CD4-positive, alpha-beta T cell (primary cell): ENCODE results near the gene STIP1. TPM values are rescaled to one million over a fixed set of nuclear protein-coding genes. Genes with fewer than 3 reads are reported as not detected.

Experiments
- ATAC-seq: fragments of 200-7000 bp; cut with Tn5 transposase; one replicate; pipeline ENCODE4 v1.10.0; 2022; ENCODE audit warnings: mild to moderate bottlenecking; ENCODE audit not compliant: poor library complexity
- CTCF ChIA-PET: fragments of 350-600 bp; sonication (Branson Sonifier 250); formaldehyde crosslinking; loops from one replicate; lab custom pipeline; 2021; ENCODE audit warnings: antibody characterized with exemption, inconsistent platforms; lab: Charles Lee
- POLR2A ChIA-PET: fragments of 350-600 bp; sonication (Branson Sonifier 250); formaldehyde crosslinking; loops from one replicate; lab custom pipeline; 2021; ENCODE audit warnings: antibody characterized with exemption, inconsistent platforms; lab: Charles Lee
- DNase-seq, 14 experiments: peaks; one replicate each; pipeline ENCODE4 v3.0.0-alpha.2; 2013 to 2020; ENCODE audit warnings: mixed read lengths in 2 of 14
- H3K27ac ChIP-seq, 2 donors: one replicate each; pipeline versions ENCODE4 v1.5.1 to v1.7.0; 2013; ENCODE audit warnings: low read length in 2 of 2, low read depth in 1 of 2, mild to moderate bottlenecking in 1 of 2
- H3K27me3 ChIP-seq, 2 experiments: 1 replicate in 1 of 2; 2 replicates in 1 of 2; pipeline versions ENCODE4 v1.6.1 to v1.7.0; 2013; ENCODE audit warnings: low read length in 2 of 2, control low read depth in 1 of 2, mild to moderate bottlenecking in 1 of 2, moderate library complexity in 1 of 2; ENCODE audit not compliant: insufficient read depth in 2 of 2, control insufficient read depth in 1 of 2
- H3K36me3 ChIP-seq: one replicate; pipeline ENCODE4 v1.6.1; 2013; ENCODE audit warnings: low read length, control low read depth; ENCODE audit not compliant: insufficient read depth
- H3K4me1 ChIP-seq: one replicate; pipeline ENCODE4 v1.6.1; 2013; ENCODE audit warnings: low read length, control low read depth; ENCODE audit not compliant: insufficient read depth
- H3K4me3 ChIP-seq: one replicate; pipeline ENCODE4 v1.5.1; 2013; ENCODE audit warnings: mild to moderate bottlenecking, low read length, moderate library complexity
- H3K9me3 ChIP-seq, 2 experiments: 1 replicate in 1 of 2; 2 replicates in 1 of 2; pipeline versions ENCODE4 v1.6.1 to v1.7.0; 2013; ENCODE audit warnings: low read length in 2 of 2, mild to moderate bottlenecking in 2 of 2, control low read depth in 1 of 2, moderate library complexity in 1 of 2; ENCODE audit not compliant: control insufficient read depth in 1 of 2, insufficient read depth in 1 of 2
- H3K27ac Mint-ChIP-seq: one replicate; pipeline ENCODE4 v1.8.0; 2020; ENCODE audit warnings: mixed read lengths
- H3K27me3 Mint-ChIP-seq: one replicate; pipeline ENCODE4 v1.8.0; 2021; ENCODE audit warnings: mixed read lengths
- H3K36me3 Mint-ChIP-seq: one replicate; pipeline ENCODE4 v1.8.0; 2021; ENCODE audit warnings: low read depth, mixed read lengths
- H3K4me1 Mint-ChIP-seq: one replicate; pipeline ENCODE4 v1.8.0; 2021; ENCODE audit warnings: low read depth, mixed read lengths
- H3K4me3 Mint-ChIP-seq: one replicate; pipeline ENCODE4 v1.8.0; 2020; ENCODE audit warnings: mild to moderate bottlenecking, mixed read lengths
- H3K9me3 Mint-ChIP-seq: one replicate; pipeline ENCODE4 v1.8.0; 2020; ENCODE audit warnings: mixed read lengths
- CTCF ChIP-seq: fragments of 200-600 bp; IDR thresholded peaks from one replicate; pipeline ENCODE4 v1.8.0; 2022; ENCODE audit warnings: antibody characterized with exemption, mild to moderate bottlenecking
- intact Hi-C, 2 experiments: fragments of 100-400 bp; cut with DNase I in 1 of 2; cut with micrococcal nuclease in 1 of 2; formaldehyde crosslinking; loops; one replicate each; pipeline versions ENCODE4 v1.15.1 to v1.9.0; 2023 to 2025; cut with DNase I, micrococcal nuclease
- total RNA-seq, 174 experiments: library from RNA in 2 of 174; stranded (reverse) in 2 of 174; gene quantifications; one replicate each; pipeline ENCODE4 v1.2.3 and lab custom pipeline; 2021 to 2026

Gene STIP1
- total RNA-seq, 2 experiments from 2014 or later = 29.0 to 37.5 TPM

- no peaks in the 10 kb centered on the region for H3K27me3 Mint-ChIP-seq
- H3K9me3 ChIP-seq = no peaks in the 10 kb centered on the region
- H3K4me1 Mint-ChIP-seq = peaks cover 49% of the 10 kb centered on the region
- ChIA-PET CTCF (interaction anchor here (0.6 to 5.4 kb wide), 31 partner anchors 9 to 204 kb away, joined by 3 to 123 read pairs (median 5); partner anchors contain the start of genes BAD, CATSPERZ, ESRRA and FKBP2), POLR2A (interaction anchor here (0.7 to 7.1 kb wide), 17 partner anchors 10 to 113 kb away, joined by 3 to 116 read pairs (median 12); partner anchors contain the start of genes BAD, CATSPERZ, DNAJC4 and ESRRA)
- H3K4me3 ChIP-seq = no peak overlapping the region
- H3K27ac Mint-ChIP-seq = peak overlapping the region; percentile 78
- H3K27me3 ChIP-seq = no peaks in the 10 kb centered on the region
- H3K36me3 Mint-ChIP-seq = peaks cover 84% of the 10 kb centered on the region
- peak; percentile 69 for TF ChIP-seq CTCF
- peaks cover 50% of the 10 kb centered on the region for H3K4me1 ChIP-seq
- ATAC-seq (peak; percentile 63), DNase-seq (peak; percentile 77 to 95 (median 84))
- H3K27ac ChIP-seq = no peak overlapping the region
- H3K4me3 Mint-ChIP-seq = peak overlapping the region; percentile 93
- intact Hi-C loops = loop anchor here (1.0 to 5.0 kb wide), 6 partner anchors 18 to 448 kb away; partner anchors contain the start of genes STIP1 (in 2 of the 2) and PLCB3 (in 1 of the 2)
- H3K9me3 Mint-ChIP-seq = no peaks in the 10 kb centered on the region
- H3K36me3 ChIP-seq = peaks cover 58% of the 10 kb centered on the region
Measured at GRCh38 chr11:64204464-64204989, 18.6 kb downstream of the STIP1 start.

- Mint-ChIP-seq H3K27me3 (no peaks in the 10 kb centered on the region), H3K27ac (peak within 1 kb of the TSS; percentile 93), H3K4me3 (peak within 1 kb of the TSS; percentile 98), H3K9me3 (no peaks in the 10 kb centered on the region), H3K36me3 (peaks cover 74% of the 10 kb centered on the region), H3K4me1 (peaks cover 49% of the 10 kb centered on the region)
- Histone ChIP-seq H3K27ac (peak within 1 kb of the TSS; percentile 86 to 90), H3K4me1 (peaks cover 61% of the 10 kb centered on the region), H3K4me3 (peak within 1 kb of the TSS; percentile 100), H3K9me3 (no peaks in the 10 kb centered on the region), H3K27me3 (no peaks in the 10 kb centered on the region), H3K36me3 (peaks cover 54% of the 10 kb centered on the region)
- intact Hi-C loops = loop anchor here (1.0 to 5.0 kb wide), 4 partner anchors 18 to 64 kb away; partner anchors contain the start of genes FKBP2 (in 2 of the 2), NUDT22 (in 1 of the 2) and TRPT1 (in 1 of the 2)
- ChIA-PET CTCF (interaction anchor here (0.8 to 5.4 kb wide), 12 partner anchors 11 to 110 kb away, joined by 3 to 123 read pairs (median 4); partner anchors contain the start of genes CATSPERZ, DNAJC4, ESRRA and NUDT22), POLR2A (interaction anchor here (0.6 to 7.1 kb wide), 29 partner anchors 10 to 1479 kb away, joined by 3 to 116 read pairs (median 5); partner anchors contain the start of genes BAD, CATSPERZ, COX8A and DNAJC4)
- no peak for TF ChIP-seq CTCF
- DNase-seq = peak; percentile 31 to 94 (median 72)
- peak; percentile 72 for ATAC-seq
Measured at GRCh38 chr11:64206457-64207255, 20.7 kb downstream of the STIP1 start, which contains the start of gene FERMT3. TSS of gene FERMT3 (plus strand) at chr11:64206721. CDS start at chr11:64207365, 644 bp downstream.
